Astrocyte (in vitro differentiated cells and primary cell): ENCODE data around the gene DPH6. TPM values are rescaled to one million over a fixed set of nuclear protein-coding genes. Genes with fewer than 3 reads are reported as not detected.

Experiments
- DNase-seq: peaks from one replicate; pipeline ENCODE4 v3.0.0-alpha.2; 2010; ENCODE audit warnings: low read depth
- FAIRE-seq: peaks from 2 replicates; lab custom pipeline; 2011; peaks lifted over from hg19 to GRCh38; lab: Jason Lieb, UNC
- H2AFZ ChIP-seq: 2 replicates; pipeline ENCODE4 v1.6.0; 2012; ENCODE audit warnings: low read depth, low read length, inconsistent platforms
- H3K27ac ChIP-seq: 2 replicates; pipeline ENCODE4 v1.5.1; 2011; ENCODE audit warnings: low read depth, low read length, inconsistent platforms
- H3K27me3 ChIP-seq: 2 replicates; pipeline ENCODE4 v1.6.0; 2011; ENCODE audit warnings: low read length, inconsistent platforms; ENCODE audit not compliant: insufficient read depth
- H3K36me3 ChIP-seq: 2 replicates; pipeline ENCODE4 v1.5.1; 2011; ENCODE audit warnings: low read length, inconsistent platforms; ENCODE audit not compliant: insufficient read depth
- H3K4me1 ChIP-seq: 2 replicates; pipeline ENCODE4 v1.5.1; 2011; ENCODE audit warnings: low read length, inconsistent platforms; ENCODE audit not compliant: insufficient read depth
- H3K4me2 ChIP-seq: 2 replicates; pipeline ENCODE4 v1.6.0; 2012; ENCODE audit warnings: low read length, inconsistent platforms
- H3K4me3 ChIP-seq: 2 replicates; pipeline ENCODE4 v1.5.1; 2011; ENCODE audit warnings: low read depth, mild to moderate bottlenecking, low read length, inconsistent platforms; ENCODE audit not compliant: insufficient read depth
- H3K79me2 ChIP-seq: 2 replicates; pipeline ENCODE4 v1.6.0; 2012; ENCODE audit warnings: mild to moderate bottlenecking, low read length, inconsistent platforms; ENCODE audit not compliant: insufficient read depth
- H3K9ac ChIP-seq: 2 replicates; pipeline ENCODE4 v1.6.0; 2012; ENCODE audit warnings: mild to moderate bottlenecking, low read length, inconsistent platforms
- H3K9me3 ChIP-seq: 2 replicates; pipeline ENCODE4 v1.5.1; 2012; ENCODE audit warnings: low read depth, mild to moderate bottlenecking, low read length, inconsistent platforms; ENCODE audit not compliant: insufficient read depth
- H4K20me1 ChIP-seq: 2 replicates; pipeline ENCODE4 v1.6.0; 2012; ENCODE audit warnings: low read length, inconsistent platforms; ENCODE audit not compliant: insufficient read depth
- H3K27ac Mint-ChIP-seq: one replicate; pipeline ENCODE4 v1.8.0; 2021; ENCODE audit warnings: mild to moderate bottlenecking, mixed read lengths; ENCODE audit not compliant: unreplicated experiment
- H3K27me3 Mint-ChIP-seq: one replicate; pipeline ENCODE4 v1.8.0; 2021; ENCODE audit warnings: low read depth, mixed read lengths; ENCODE audit not compliant: unreplicated experiment
- H3K36me3 Mint-ChIP-seq: one replicate; pipeline ENCODE4 v1.8.0; 2021; ENCODE audit warnings: low read depth, mixed read lengths; ENCODE audit not compliant: unreplicated experiment
- H3K4me1 Mint-ChIP-seq: one replicate; pipeline ENCODE4 v1.8.0; 2021; ENCODE audit warnings: low read depth, mixed read lengths; ENCODE audit not compliant: unreplicated experiment
- H3K4me3 Mint-ChIP-seq: one replicate; pipeline ENCODE4 v1.8.0; 2021; ENCODE audit warnings: mild to moderate bottlenecking, moderate library complexity, mixed read lengths; ENCODE audit not compliant: unreplicated experiment
- H3K9me3 Mint-ChIP-seq: one replicate; pipeline ENCODE4 v1.8.0; 2021; ENCODE audit warnings: mild to moderate bottlenecking, mixed read lengths; ENCODE audit not compliant: unreplicated experiment
- CTCF ChIP-seq: IDR thresholded peaks from 2 replicates; pipeline ENCODE4 v1.5.1; 2011; ENCODE audit warnings: low read depth, mild to moderate bottlenecking, inconsistent platforms, low read length, moderate library complexity; ENCODE audit not compliant: insufficient read depth
- EZH2 ChIP-seq: IDR thresholded peaks from 2 replicates; pipeline ENCODE4 v1.6.1; 2012; ENCODE audit warnings: mild to moderate bottlenecking, low read length, inconsistent platforms; ENCODE audit not compliant: insufficient read depth
- total RNA-seq: library from RNA; stranded (reverse); gene quantifications from 2 replicates; pipeline ENCODE4 v1.2.1, GENCODE V29; 2021

Gene DPH6
- total RNA-seq, 1 donor from 2014 or later = 7.6 TPM

GRCh38 chr15:35561308-35561707 lies 15.3 kb upstream of the DPH6 start:
- Mint-ChIP-seq H3K27ac (no peak overlapping the region), H3K27me3 (no peaks in the 10 kb centered on the region), H3K4me3 (no peak overlapping the region), H3K4me1 (peaks cover 4% of the 10 kb centered on the region), H3K36me3 (no peaks in the 10 kb centered on the region), H3K9me3 (no peaks in the 10 kb centered on the region)
- Histone ChIP-seq H4K20me1 (no peaks in the 10 kb centered on the region), H3K27ac (no peak overlapping the region), H3K79me2 (no peaks in the 10 kb centered on the region), H3K36me3 (no peaks in the 10 kb centered on the region), H3K9me3 (no peaks in the 10 kb centered on the region), H3K27me3 (no peaks in the 10 kb centered on the region), H3K4me2 (no peak overlapping the region), H3K9ac (no peak overlapping the region), H3K4me1 (peaks cover 5% of the 10 kb centered on the region), H3K4me3 (no peak overlapping the region), H2AFZ (no peak overlapping the region)
- TF ChIP-seq EZH2 (no peak), CTCF (no peak)
- FAIRE-seq (no peak), DNase-seq (no peak)

- DNase-seq (no peak), FAIRE-seq (no peak)
- H4K20me1 ChIP-seq = no peaks in the 10 kb centered on the region
- no peak overlapping the region for H3K27ac ChIP-seq
- no peak overlapping the region for H3K9ac ChIP-seq
- H3K4me3 ChIP-seq = no peak overlapping the region
- peaks cover 5% of the 10 kb centered on the region for H3K4me1 ChIP-seq
- Mint-ChIP-seq H3K9me3 (no peaks in the 10 kb centered on the region), H3K36me3 (no peaks in the 10 kb centered on the region), H3K27me3 (no peaks in the 10 kb centered on the region), H3K27ac (no peak overlapping the region), H3K4me3 (no peak overlapping the region), H3K4me1 (peaks cover 4% of the 10 kb centered on the region)
- no peaks in the 10 kb centered on the region for H3K27me3 ChIP-seq
- no peaks in the 10 kb centered on the region for H3K9me3 ChIP-seq
- no peaks in the 10 kb centered on the region for H3K79me2 ChIP-seq
- H3K36me3 ChIP-seq = no peaks in the 10 kb centered on the region
- no peak overlapping the region for H2AFZ ChIP-seq
- TF ChIP-seq CTCF = no peak
- TF ChIP-seq EZH2 = no peak
- H3K4me2 ChIP-seq = no peak overlapping the region
Observed at GRCh38 chr15:35560870-35561269, 14.9 kb upstream of the DPH6 start.

GRCh38 chr15:35560258-35560657 lies 14.3 kb upstream of the DPH6 start:
- DNase-seq = no peak
- FAIRE-seq = no peak
- no peaks in the 10 kb centered on the region for H4K20me1 ChIP-seq
- no peaks in the 10 kb centered on the region for H3K27me3 Mint-ChIP-seq
- no peaks in the 10 kb centered on the region for H3K36me3 ChIP-seq
- H3K27me3 ChIP-seq = no peaks in the 10 kb centered on the region
- H3K9me3 Mint-ChIP-seq = no peaks in the 10 kb centered on the region
- no peak for TF ChIP-seq CTCF
- no peak overlapping the region for H3K4me2 ChIP-seq
- H2AFZ ChIP-seq = no peak overlapping the region
- no peak overlapping the region for H3K4me3 Mint-ChIP-seq
- H3K79me2 ChIP-seq = no peaks in the 10 kb centered on the region
- H3K4me1 Mint-ChIP-seq = peaks cover 4% of the 10 kb centered on the region
- H3K27ac ChIP-seq = no peak overlapping the region
- H3K4me1 ChIP-seq = peaks cover 5% of the 10 kb centered on the region
- no peak overlapping the region for H3K4me3 ChIP-seq
- H3K9me3 ChIP-seq = no peaks in the 10 kb centered on the region
- no peak overlapping the region for H3K9ac ChIP-seq
- no peak overlapping the region for H3K27ac Mint-ChIP-seq
- no peaks in the 10 kb centered on the region for H3K36me3 Mint-ChIP-seq
